ENCODE measurements around the gene ZCCHC13. TPM values are rescaled to one million over a fixed set of nuclear protein-coding genes. Genes with fewer than 3 reads are reported as not detected.
A peak's percentile ranks its signal among the peaks of the same experiment; 100 is the strongest.

ZCCHC13 gene
- polyA plus RNA-seq, 3 donors, result not detected

DNA sequence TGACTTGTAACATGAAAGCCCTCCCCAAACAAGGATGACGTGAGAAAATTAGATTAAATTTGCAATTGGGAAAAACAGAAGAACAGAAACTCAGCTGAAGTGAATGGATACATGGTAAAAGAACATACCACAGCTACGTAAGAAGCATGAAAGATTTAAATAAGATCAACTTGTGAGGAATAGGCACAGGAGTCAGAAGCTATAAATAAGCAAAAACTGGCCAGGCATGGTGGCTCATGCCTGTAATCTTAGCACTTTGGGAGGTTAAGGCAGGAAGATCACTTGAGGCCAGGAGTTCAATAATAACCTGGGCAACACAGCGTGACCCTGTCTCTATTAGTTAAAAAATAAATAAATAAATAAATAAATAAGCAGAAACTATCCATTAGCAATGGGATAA is 33.6 kb upstream of the ZCCHC13 start:
- Mint-ChIP-seq H3K27ac (peak overlapping the region in 2 of 7 donors; percentile 4 to 19), H3K4me1 (no peaks in the 10 kb centered on the region), H3K27me3 (ENCODE audit: low read depth in 3 of 3) (peaks cover 0 to 8% (median 0%) of the 10 kb centered on the region in 3 donors), H3K4me3 (no peak overlapping the region), H3K9me3 (no peaks in the 10 kb centered on the region), H3K36me3 (peaks cover 37 to 38% of the 10 kb centered on the region in 2 donors)
- H3K79me2 ChIP-seq (ENCODE audit: insufficient read depth, low read length), result peaks cover 6% of the 10 kb centered on the region
- no peaks in the 10 kb centered on the region for H3K27me3 ChIP-seq (ENCODE audit: control insufficient read depth in 2 of 2, insufficient read depth in 2 of 2, low read length in 2 of 2)
- H3K4me3 ChIP-seq (replicated peaks in 1 of 3; ENCODE audit: low read depth in 2 of 3, low read length in 3 of 3), result no peak overlapping the region
- H3K36me3 ChIP-seq (replicated peaks in 1 of 2; ENCODE audit: control insufficient read depth in 1 of 2, insufficient read depth in 2 of 2, low read length in 2 of 2), result peaks cover 26 to 58% of the 10 kb centered on the region in 2 donors
- peaks cover 24% of the 10 kb centered on the region for H4K20me1 ChIP-seq (ENCODE audit: insufficient read depth, low read length)
- DNase-seq, result no peak
- TF ChIP-seq, protein P1, sequence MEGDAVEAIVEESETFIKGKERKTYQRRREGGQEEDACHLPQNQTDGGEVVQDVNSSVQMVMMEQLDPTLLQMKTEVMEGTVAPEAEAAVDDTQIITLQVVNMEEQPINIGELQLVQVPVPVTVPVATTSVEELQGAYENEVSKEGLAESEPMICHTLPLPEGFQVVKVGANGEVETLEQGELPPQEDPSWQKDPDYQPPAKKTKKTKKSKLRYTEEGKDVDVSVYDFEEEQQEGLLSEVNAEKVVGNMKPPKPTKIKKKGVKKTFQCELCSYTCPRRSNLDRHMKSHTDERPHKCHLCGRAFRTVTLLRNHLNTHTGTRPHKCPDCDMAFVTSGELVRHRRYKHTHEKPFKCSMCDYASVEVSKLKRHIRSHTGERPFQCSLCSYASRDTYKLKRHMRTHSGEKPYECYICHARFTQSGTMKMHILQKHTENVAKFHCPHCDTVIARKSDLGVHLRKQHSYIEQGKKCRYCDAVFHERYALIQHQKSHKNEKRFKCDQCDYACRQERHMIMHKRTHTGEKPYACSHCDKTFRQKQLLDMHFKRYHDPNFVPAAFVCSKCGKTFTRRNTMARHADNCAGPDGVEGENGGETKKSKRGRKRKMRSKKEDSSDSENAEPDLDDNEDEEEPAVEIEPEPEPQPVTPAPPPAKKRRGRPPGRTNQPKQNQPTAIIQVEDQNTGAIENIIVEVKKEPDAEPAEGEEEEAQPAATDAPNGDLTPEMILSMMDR (IDR thresholded peaks at IDR 0.05), result no peak
- no peak overlapping the region for H3K27ac ChIP-seq (ENCODE audit: low read depth in 1 of 2, low read length in 2 of 2)
- no peak overlapping the region for H3K4me2 ChIP-seq (replicated peaks; ENCODE audit: extremely low read depth, low read length, poor library complexity, severe bottlenecking)
- no peaks in the 10 kb centered on the region for H3K9me3 ChIP-seq (replicated peaks in 1 of 2; ENCODE audit: control insufficient read depth in 1 of 2, insufficient read depth in 1 of 2, low read length in 2 of 2)
- intact Hi-C loops (cut with micrococcal nuclease), result no loop called here
- WGBS (ENCODE audit: insufficient coverage), result no CpG with 5 or more reads among the region's 3 CpGs
- no peak overlapping the region for H2AFZ ChIP-seq (ENCODE audit: insufficient read depth, low read depth, low read length, poor library complexity, severe bottlenecking)
- no peak overlapping the region for H3K9ac ChIP-seq (ENCODE audit: insufficient read depth, low read length, poor library complexity, severe bottlenecking)
- H3K4me1 ChIP-seq (ENCODE audit: control insufficient read depth in 1 of 2, insufficient read depth in 2 of 2, low read length in 2 of 2), result no peaks in the 10 kb centered on the region

DNA sequence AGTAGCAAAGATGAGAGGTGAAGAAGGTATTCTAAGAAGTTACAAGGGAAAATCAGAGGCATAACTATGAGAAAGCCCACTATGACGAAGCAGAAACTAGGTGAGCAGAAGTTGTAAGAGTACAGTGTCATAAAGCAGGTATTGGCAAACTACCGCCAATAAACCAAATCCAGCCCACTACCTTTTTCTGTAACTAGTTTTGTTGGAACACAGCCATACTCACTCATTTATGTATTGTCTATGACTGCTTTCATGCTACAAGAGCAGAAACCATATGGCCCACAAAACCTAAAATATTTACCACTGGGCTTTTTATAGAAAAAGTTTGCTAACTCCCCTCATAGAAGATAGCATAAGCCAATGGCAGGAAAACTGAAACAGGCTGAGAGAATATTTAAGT is 31.8 kb upstream of the ZCCHC13 start:
- no peaks in the 10 kb centered on the region for H3K4me1 Mint-ChIP-seq
- TF ChIP-seq, protein P1 (IDR thresholded peaks at IDR 0.05), result no peak
- Histone ChIP-seq H3K4me2 (replicated peaks; ENCODE audit: extremely low read depth, low read length, poor library complexity, severe bottlenecking) (no peak overlapping the region), H3K79me2 (ENCODE audit: insufficient read depth, low read length) (peaks cover 6% of the 10 kb centered on the region), H3K27ac (ENCODE audit: low read depth in 1 of 2, low read length in 2 of 2) (peak overlapping the region in 1 of 2 donors; percentile 13), H3K4me1 (ENCODE audit: control insufficient read depth in 1 of 2, insufficient read depth in 2 of 2, low read length in 2 of 2) (no peaks in the 10 kb centered on the region), H3K9ac (ENCODE audit: insufficient read depth, low read length, poor library complexity, severe bottlenecking) (no peak overlapping the region), H3K9me3 (replicated peaks in 1 of 2; ENCODE audit: control insufficient read depth in 1 of 2, insufficient read depth in 1 of 2, low read length in 2 of 2) (no peaks in the 10 kb centered on the region), H2AFZ (ENCODE audit: insufficient read depth, low read depth, low read length, poor library complexity, severe bottlenecking) (no peak overlapping the region), H3K36me3 (replicated peaks in 1 of 2; ENCODE audit: control insufficient read depth in 1 of 2, insufficient read depth in 2 of 2, low read length in 2 of 2) (peaks cover 40 to 75% of the 10 kb centered on the region in 2 donors), H3K4me3 (replicated peaks in 1 of 3; ENCODE audit: low read depth in 2 of 3, low read length in 3 of 3) (no peak overlapping the region), H4K20me1 (ENCODE audit: insufficient read depth, low read length) (peaks cover 16% of the 10 kb centered on the region), H3K27me3 (ENCODE audit: control insufficient read depth in 2 of 2, insufficient read depth in 2 of 2, low read length in 2 of 2) (no peaks in the 10 kb centered on the region)
- no peak overlapping the region for H3K27ac Mint-ChIP-seq
- DNase-seq, result no peak
- H3K4me3 Mint-ChIP-seq, result no peak overlapping the region
- no CpG with 5 or more reads among the region's 2 CpGs for WGBS (ENCODE audit: insufficient coverage)
- no peaks in the 10 kb centered on the region for H3K9me3 Mint-ChIP-seq
- H3K27me3 Mint-ChIP-seq (ENCODE audit: low read depth in 3 of 3), result peaks cover 0 to 8% (median 0%) of the 10 kb centered on the region in 3 donors
- intact Hi-C loops (cut with micrococcal nuclease), result no loop called here
- H3K36me3 Mint-ChIP-seq, result peaks cover 48 to 52% of the 10 kb centered on the region in 2 donors

Data from CD14-positive monocyte (primary cell).